ENCODE results near the gene HP. TPM values are rescaled to one million over a fixed set of nuclear protein-coding genes. Genes with fewer than 3 reads are reported as not detected.

HP gene
- total RNA-seq, 4 donors from 2014 or later = 2.9 to 3.4 TPM; not detected in 2

GRCh38 chr16:72091217-72091616, 36.9 kb downstream of the HP start:
- Histone ChIP-seq H3K27me3 (no peaks in the 10 kb centered on the region), H3K4me1 (peaks cover 0 to 45% (median 15%) of the 10 kb centered on the region in 3 donors), H3K4me3 (no peak overlapping the region), H3K9me3 (no peaks in the 10 kb centered on the region), H3K27ac (no peak overlapping the region), H3K36me3 (peaks cover 0 to 55% of the 10 kb centered on the region in 2 donors)
- TF ChIP-seq POLR2AphosphoS5 (IDR thresholded peaks at IDR 0.05) = no peak
- no peak for TF ChIP-seq POLR2A (IDR thresholded peaks at IDR 0.05)
- no peak for TF ChIP-seq CTCF (IDR thresholded peaks at IDR 0.05)
- no peak for TF ChIP-seq EP300 (IDR thresholded peaks at IDR 0.05)
- ATAC-seq = no peak
- WGBS, 2 donors (ENCODE audit: low coverage in 1 of 2) = 72 to 100% methylated on average over 1 to 3 of the region's 3 CpGs

GRCh38 chr16:72092832-72093447, 38.6 kb downstream of the HP start:
- Histone ChIP-seq H3K27me3 (no peaks in the 10 kb centered on the region), H3K36me3 (peaks cover 0 to 55% of the 10 kb centered on the region in 2 donors), H3K9me3 (no peaks in the 10 kb centered on the region), H3K27ac (peak overlapping the region; percentile 41 to 97 (median 92)), H3K4me3 (peak overlapping the region; percentile 82 to 99), H3K4me1 (peaks cover 0 to 46% (median 15%) of the 10 kb centered on the region in 3 donors)
- ATAC-seq = peak; percentile 37
- 1 to 2% methylated on average over 8 to 18 of the region's 22 CpGs for WGBS, 2 donors (ENCODE audit: low coverage in 1 of 2)
- no peak for TF ChIP-seq POLR2AphosphoS5 (IDR thresholded peaks at IDR 0.05)
- no peak for TF ChIP-seq EP300 (IDR thresholded peaks at IDR 0.05)
- TF ChIP-seq POLR2A (IDR thresholded peaks at IDR 0.05) = no peak
- TF ChIP-seq CTCF (IDR thresholded peaks at IDR 0.05) = no peak

- H3K4me3 ChIP-seq = peak within 1 kb of the TSS; percentile 82 to 99
- H3K4me1 ChIP-seq = peaks cover 0 to 46% (median 15%) of the 10 kb centered on the region in 3 donors
- peak within 1 kb of the TSS; percentile 90 to 97 (median 92) for H3K27ac ChIP-seq
- ATAC-seq = peak; percentile 100
- 0 to 1% methylated on average over 10 to 18 of the region's 43 CpGs for WGBS, 2 donors (ENCODE audit: low coverage in 1 of 2)
- peaks cover 0 to 55% of the 10 kb centered on the region in 2 donors for H3K36me3 ChIP-seq
- no peaks in the 10 kb centered on the region for H3K27me3 ChIP-seq
- TF ChIP-seq CTCF (IDR thresholded peaks at IDR 0.05) = no peak
- TF ChIP-seq POLR2AphosphoS5 (IDR thresholded peaks at IDR 0.05) = peak; percentile 89
- peak; percentile 51 to 60 for TF ChIP-seq POLR2A (IDR thresholded peaks at IDR 0.05)
- no peak for TF ChIP-seq EP300 (IDR thresholded peaks at IDR 0.05)
- no peaks in the 10 kb centered on the region for H3K9me3 ChIP-seq
These were observed 39.4 kb downstream of the HP start, which contains the start of the genes DHX38 and TXNL4B for GRCh38 chr16:72093448-72094265. DHX38 (plus strand) TSS chr16:72093847; CDS start chr16:72096158, 2,311 bp downstream. TXNL4B (minus strand) TSS chr16:72093620; CDS start chr16:72090749, 2,871 bp downstream.

- Histone ChIP-seq H3K36me3 (peaks cover 0 to 55% of the 10 kb centered on the region in 2 donors), H3K9me3 (no peaks in the 10 kb centered on the region), H3K4me3 (peak overlapping the region; percentile 82 to 99), H3K27ac (peak overlapping the region; percentile 90 to 97 (median 92)), H3K27me3 (no peaks in the 10 kb centered on the region), H3K4me1 (peaks cover 0 to 46% (median 15%) of the 10 kb centered on the region in 3 donors)
- 1 to 6% methylated on average over 6 to 9 of the region's 11 CpGs for WGBS, 2 donors (ENCODE audit: low coverage in 1 of 2)
- no peak for TF ChIP-seq POLR2A (IDR thresholded peaks at IDR 0.05)
- TF ChIP-seq EP300 (IDR thresholded peaks at IDR 0.05) = no peak
- TF ChIP-seq POLR2AphosphoS5 (IDR thresholded peaks at IDR 0.05) = no peak
- no peak for TF ChIP-seq CTCF (IDR thresholded peaks at IDR 0.05)
- ATAC-seq = no peak
These were observed 39.9 kb downstream of the HP start for GRCh38 chr16:72094266-72094610.
